Thymus (tissue), 11 donors: ENCODE measurements around the gene TGFB1. TPM values are rescaled to one million over a fixed set of nuclear protein-coding genes. Genes with fewer than 3 reads are reported as not detected.

Source experiments
- DNase-seq, 9 donors: peaks; one replicate each; pipeline ENCODE4 v3.0.0-alpha.2; 2013; ENCODE audit warnings: low spot score in 9 of 9, low read depth in 6 of 9, missing footprints in 1 of 9
- H3K27ac ChIP-seq, 2 donors: one replicate each; pipeline ENCODE4 v1.5.1; 2013; ENCODE audit warnings: control low read depth in 1 of 2, low read depth in 1 of 2, low read length in 1 of 2, mild to moderate bottlenecking in 1 of 2, moderate library complexity in 1 of 2
- H3K27me3 ChIP-seq, 2 donors: one replicate each; pipeline ENCODE4 v1.5.1; 2013; ENCODE audit warnings: low read length in 1 of 2; ENCODE audit not compliant: control insufficient read depth in 2 of 2, insufficient read depth in 1 of 2
- H3K36me3 ChIP-seq, 2 donors: one replicate each; pipeline ENCODE4 v1.5.1; 2013; ENCODE audit warnings: low read length in 1 of 2, mild to moderate bottlenecking in 1 of 2, moderate library complexity in 1 of 2; ENCODE audit not compliant: control insufficient read depth in 2 of 2, insufficient read depth in 2 of 2
- H3K4me1 ChIP-seq, 2 donors: one replicate each; pipeline ENCODE4 v1.5.1; 2013; ENCODE audit warnings: low read length in 2 of 2; ENCODE audit not compliant: control insufficient read depth in 2 of 2, insufficient read depth in 2 of 2
- H3K4me3 ChIP-seq, 2 donors: one replicate each; pipeline ENCODE4 v1.5.1; 2013; ENCODE audit warnings: low read length in 2 of 2, control low read depth in 1 of 2, mild to moderate bottlenecking in 1 of 2
- H3K9me3 ChIP-seq, 2 donors: one replicate each; pipeline ENCODE4 v1.5.1; 2013; ENCODE audit warnings: low read length in 1 of 2, mild to moderate bottlenecking in 1 of 2; ENCODE audit not compliant: control insufficient read depth in 2 of 2, insufficient read depth in 1 of 2
- WGBS: extraction: QIAGEN DNeasy Blood & Tissue Kit; methylation state at CpG from one replicate; pipeline ENCODE4 v1.1.7; 2013; 5-methylcytosine and 5-hydroxymethylcytosine counted together
- polyA plus RNA-seq: library from polyadenylated mRNA; stranded (reverse); fragments of 200-250 nt; gene quantifications from one replicate; pipeline ENCODE4 v1.2.3, GENCODE V29; 2013
- total RNA-seq: library from RNA; stranded (reverse); fragments of 120-200 nt; gene quantifications from one replicate; pipeline ENCODE4 v1.2.4, GENCODE V29; 2013
- donor health status: healthy.

Gene TGFB1
- total and polyA plus RNA-seq, 2 donors, result 5.0 to 24.8 TPM

DNA sequence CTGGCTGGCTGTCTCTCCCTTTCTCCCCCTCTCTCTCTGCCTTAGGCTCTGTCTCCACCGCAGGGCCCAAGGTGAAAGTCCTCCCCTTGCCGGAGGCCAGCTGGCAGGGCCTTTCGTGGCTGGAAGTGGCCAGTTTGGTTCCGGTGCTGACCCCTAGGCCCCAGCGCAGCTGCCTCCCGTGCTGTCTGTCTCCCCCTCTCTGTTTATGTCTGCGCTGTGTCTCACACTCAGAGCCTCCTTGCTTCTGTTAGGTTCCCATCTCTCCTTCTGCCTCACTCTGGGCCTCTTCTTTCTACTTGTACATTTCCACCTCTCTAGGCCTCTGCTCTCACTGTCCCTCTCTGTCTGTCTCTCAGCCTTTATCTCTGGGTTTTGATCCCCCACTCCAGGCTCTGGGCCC is 30.7 kb downstream of the TGFB1 start:
- no peaks in the 10 kb centered on the region for H3K9me3 ChIP-seq
- 85% methylated on average over 7 of the region's 7 CpGs for WGBS
- H3K4me3 ChIP-seq, result no peak overlapping the region
- H3K27ac ChIP-seq, result peak overlapping the region in 1 of 2 donors; percentile 64
- H3K27me3 ChIP-seq, result no peaks in the 10 kb centered on the region
- peaks cover 63 to 72% of the 10 kb centered on the region in 2 donors for H3K36me3 ChIP-seq
- H3K4me1 ChIP-seq, result peaks cover 11 to 48% of the 10 kb centered on the region in 2 donors
- no peak for DNase-seq

DNA sequence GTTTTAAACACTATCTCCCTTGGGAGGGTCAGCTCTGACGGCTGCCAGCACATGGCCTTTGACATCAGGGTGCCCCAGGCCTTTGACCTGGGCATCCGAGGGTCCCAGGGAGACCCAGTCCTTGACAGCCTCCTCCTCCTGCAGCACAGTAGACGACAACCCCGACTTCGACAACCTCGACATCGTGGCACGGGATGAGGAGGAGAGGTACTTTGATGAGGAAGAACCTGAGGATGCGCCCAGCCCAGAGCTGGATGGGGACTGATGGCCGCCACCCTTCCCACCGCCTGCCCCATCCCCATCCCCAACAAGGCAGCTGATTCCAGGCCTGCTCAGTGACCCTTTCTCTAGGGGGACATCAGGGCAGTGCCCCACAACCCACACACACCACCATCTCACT is 31.3 kb downstream of the TGFB1 start:
- no peak overlapping the region for H3K27ac ChIP-seq
- 97% methylated on average over 11 of the region's 11 CpGs for WGBS
- H3K36me3 ChIP-seq, result peaks cover 67 to 73% of the 10 kb centered on the region in 2 donors
- no peaks in the 10 kb centered on the region for H3K27me3 ChIP-seq
- H3K4me1 ChIP-seq, result peaks cover 5 to 42% of the 10 kb centered on the region in 2 donors
- H3K4me3 ChIP-seq, result no peak overlapping the region
- no peaks in the 10 kb centered on the region for H3K9me3 ChIP-seq
- DNase-seq, result no peak

DNA sequence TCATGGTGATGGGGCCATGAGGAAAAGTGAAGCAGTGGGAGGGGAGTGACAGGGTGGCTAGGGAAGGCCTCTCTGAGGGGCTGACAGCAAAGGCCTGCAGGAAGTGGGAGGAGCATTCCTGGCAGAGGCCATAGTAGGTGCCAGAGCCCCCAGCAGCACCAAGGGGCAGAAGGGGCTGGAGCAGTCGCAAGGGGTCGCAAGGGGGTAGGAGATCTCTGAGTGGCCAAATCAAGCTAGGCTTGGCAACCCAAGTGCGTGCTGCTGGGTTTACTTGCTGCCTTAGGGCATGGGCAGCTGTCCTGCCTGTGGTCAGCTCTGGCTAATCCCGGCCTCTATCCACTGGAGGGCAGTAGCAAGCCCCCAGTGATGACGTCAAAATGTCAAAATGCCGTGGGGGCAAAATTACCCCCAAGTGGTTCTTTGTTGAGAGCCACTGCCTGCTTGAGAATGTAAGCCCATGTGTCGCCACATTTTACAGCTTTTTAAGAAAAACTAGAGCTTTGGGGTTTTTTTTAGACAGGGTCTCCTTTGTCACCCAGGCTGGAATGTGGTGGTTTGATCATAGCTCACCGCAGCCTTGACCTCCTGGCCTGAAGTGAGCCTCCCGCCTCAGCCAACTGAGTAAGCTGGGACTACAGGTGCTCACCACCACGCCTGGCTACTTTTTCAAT is 32.0 kb downstream of the TGFB1 start:
- peaks cover 0 to 35% of the 10 kb centered on the region in 2 donors for H3K4me1 ChIP-seq
- H3K27me3 ChIP-seq, result no peaks in the 10 kb centered on the region
- no peak overlapping the region for H3K27ac ChIP-seq
- DNase-seq, result no peak
- H3K36me3 ChIP-seq, result peaks cover 74 to 81% of the 10 kb centered on the region in 2 donors
- H3K4me3 ChIP-seq, result no peak overlapping the region
- WGBS, result 86% methylated on average over 10 of the region's 10 CpGs
- H3K9me3 ChIP-seq, result no peaks in the 10 kb centered on the region

DNA sequence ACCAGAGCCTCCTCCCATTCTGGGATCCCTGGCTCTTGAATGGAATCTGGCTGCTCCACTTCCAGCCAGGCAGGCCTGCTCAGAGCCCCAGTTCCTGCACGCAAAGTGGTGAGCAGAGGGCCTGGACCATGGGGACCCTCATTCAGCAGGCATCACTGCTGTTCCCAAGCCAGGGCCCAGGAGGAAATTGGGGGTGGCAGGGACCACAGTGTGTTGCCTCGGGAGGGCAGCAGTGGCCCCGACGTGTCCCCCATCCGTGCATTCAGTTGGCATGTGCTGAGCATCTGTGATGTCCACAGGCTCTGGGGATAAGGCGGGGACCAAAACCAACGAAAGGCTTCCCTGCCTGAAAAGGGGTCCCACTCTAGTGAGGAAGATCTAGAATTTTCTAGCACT is 32.5 kb downstream of the TGFB1 start:
- Histone ChIP-seq H3K4me3 (no peak overlapping the region), H3K4me1 (peaks cover 0 to 30% of the 10 kb centered on the region in 2 donors), H3K27me3 (no peaks in the 10 kb centered on the region), H3K27ac (no peak overlapping the region), H3K9me3 (no peaks in the 10 kb centered on the region), H3K36me3 (peaks cover 79 to 83% of the 10 kb centered on the region in 2 donors)
- WGBS, result 96% methylated on average over 7 of the region's 7 CpGs
- no peak for DNase-seq

DNA sequence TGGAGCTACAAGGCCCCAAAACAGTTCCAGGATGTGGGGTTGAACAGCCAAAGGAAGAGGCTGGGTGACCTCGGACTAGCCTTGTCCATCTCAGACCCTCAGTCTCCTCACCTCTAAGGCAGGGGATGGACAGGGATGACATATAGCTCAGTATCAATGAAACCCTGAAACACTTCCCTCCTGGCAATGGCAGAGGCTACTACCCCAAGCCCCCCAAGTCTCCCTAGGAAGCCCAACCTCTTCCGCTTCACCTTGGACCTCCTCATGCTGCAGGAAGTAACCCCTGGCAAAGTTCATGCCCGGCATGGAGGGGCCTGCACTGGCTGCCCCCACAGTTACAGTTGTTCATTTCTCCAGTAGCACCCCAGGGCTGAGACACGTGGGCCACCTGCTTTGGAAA is 33.2 kb downstream of the TGFB1 start:
- WGBS, result 96% methylated on average over 4 of the region's 4 CpGs
- Histone ChIP-seq H3K4me1 (peaks cover 0 to 24% of the 10 kb centered on the region in 2 donors), H3K9me3 (no peaks in the 10 kb centered on the region), H3K27me3 (no peaks in the 10 kb centered on the region), H3K36me3 (peaks cover 85 to 88% of the 10 kb centered on the region in 2 donors), H3K27ac (no peak overlapping the region), H3K4me3 (no peak overlapping the region)
- DNase-seq, result no peak

DNA sequence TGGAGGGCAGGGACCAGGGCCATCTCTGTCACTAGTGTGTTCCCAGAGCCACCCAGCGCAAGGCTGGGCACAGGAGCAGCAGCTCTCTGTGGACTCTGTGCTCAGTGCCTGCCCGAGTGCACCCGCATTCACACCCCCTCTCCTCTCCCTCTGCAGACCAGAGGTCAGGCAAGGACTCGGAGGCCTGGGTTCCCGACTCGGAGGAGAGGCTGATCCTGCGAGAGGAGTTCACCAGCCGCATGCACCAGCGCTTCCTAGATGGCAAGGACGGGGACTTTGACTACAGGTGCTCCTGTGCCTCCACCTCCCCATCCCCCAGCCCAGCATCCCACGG is 33.6 kb downstream of the TGFB1 start:
- Histone ChIP-seq H3K36me3 (peaks cover 85 to 89% of the 10 kb centered on the region in 2 donors), H3K4me3 (no peak overlapping the region), H3K4me1 (peaks cover 0 to 21% of the 10 kb centered on the region in 2 donors), H3K27ac (no peak overlapping the region), H3K9me3 (no peaks in the 10 kb centered on the region), H3K27me3 (no peaks in the 10 kb centered on the region)
- 95% methylated on average over 11 of the region's 11 CpGs for WGBS
- no peak for DNase-seq

DNA sequence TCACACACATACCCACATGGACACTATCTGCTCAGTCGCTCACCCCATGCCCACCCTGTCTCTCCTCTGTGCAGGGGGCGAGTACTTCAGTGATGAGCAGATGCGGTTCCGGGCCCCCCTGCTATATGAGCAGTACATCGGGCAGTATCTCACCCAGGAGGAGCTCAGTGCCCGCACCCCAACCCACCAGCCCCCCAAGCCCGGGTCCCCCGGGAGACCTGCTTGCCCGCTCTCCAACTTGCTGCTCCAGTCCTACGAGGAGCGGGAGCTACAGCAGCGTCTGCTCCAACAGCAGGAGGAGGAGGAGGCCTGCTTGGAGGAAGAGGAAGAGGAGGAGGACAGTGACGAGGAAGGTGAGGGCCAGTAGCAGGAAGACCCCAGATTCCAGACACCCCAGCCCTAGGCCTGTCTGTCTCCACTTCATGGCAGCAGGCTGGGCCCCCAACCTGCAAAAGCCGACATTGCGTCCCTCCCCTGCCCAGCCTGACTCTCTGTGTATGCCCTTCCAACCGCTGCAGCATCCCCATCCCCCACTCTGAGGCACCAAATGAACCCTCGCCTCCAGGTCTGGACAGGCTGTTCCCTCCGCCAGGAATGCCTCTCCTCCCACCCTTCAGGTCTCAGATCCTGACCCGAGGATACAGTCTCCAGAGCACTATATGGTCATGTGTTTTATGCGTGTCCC is 34.1 kb downstream of the TGFB1 start:
- Histone ChIP-seq H3K27me3 (no peaks in the 10 kb centered on the region), H3K4me3 (no peak overlapping the region), H3K27ac (no peak overlapping the region), H3K4me1 (peaks cover 0 to 18% of the 10 kb centered on the region in 2 donors), H3K36me3 (peaks cover 89 to 91% of the 10 kb centered on the region in 2 donors), H3K9me3 (no peaks in the 10 kb centered on the region)
- 94% methylated on average over 20 of the region's 20 CpGs for WGBS
- DNase-seq, result no peak

DNA sequence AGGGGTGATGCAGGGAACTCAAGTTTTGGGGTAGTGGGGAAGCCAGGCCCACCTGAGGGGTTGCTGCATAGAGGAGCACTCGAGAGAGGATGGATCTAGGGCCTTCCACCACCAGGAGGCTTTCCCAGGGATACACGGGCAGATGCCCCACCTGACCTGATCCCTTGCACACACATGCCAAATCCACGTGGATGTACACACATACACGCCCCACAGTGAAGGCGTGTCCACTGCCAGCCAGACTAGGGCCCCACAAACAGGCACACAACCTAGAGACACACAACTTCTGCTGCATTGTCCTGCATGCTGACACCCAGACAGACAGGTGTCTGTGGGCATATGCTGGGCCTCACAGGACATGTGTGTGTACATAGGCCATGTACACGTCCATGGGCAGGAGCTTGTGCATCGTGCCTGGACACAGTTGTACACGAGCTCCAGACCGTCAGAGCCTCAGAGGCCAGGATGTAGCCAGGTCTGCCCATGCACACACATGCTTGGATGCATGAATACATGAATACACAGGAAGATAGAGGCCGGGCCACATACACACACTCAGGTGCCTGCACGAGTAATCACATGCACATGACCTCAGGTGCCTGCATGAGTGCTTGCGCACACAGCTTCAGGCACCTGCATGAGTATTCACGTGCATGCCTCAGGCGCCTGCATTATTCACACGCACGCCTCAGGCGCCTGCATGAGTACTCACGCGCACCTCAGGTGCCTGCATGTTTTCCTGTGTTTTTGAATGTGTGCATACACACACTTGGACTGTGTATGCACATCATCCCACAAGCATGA is 34.8 kb downstream of the TGFB1 start:
- Histone ChIP-seq H3K27me3 (no peaks in the 10 kb centered on the region), H3K27ac (no peak overlapping the region), H3K4me1 (peaks cover 0 to 16% of the 10 kb centered on the region in 2 donors), H3K9me3 (no peaks in the 10 kb centered on the region), H3K36me3 (peaks cover 86% of the 10 kb centered on the region in 2 donors), H3K4me3 (no peak overlapping the region)
- no peak for DNase-seq
- WGBS, result 97% methylated on average over 19 of the region's 19 CpGs
